Natural killer cell (primary cell): ENCODE results near the gene MYB. TPM values are rescaled to one million over a fixed set of nuclear protein-coding genes. Genes with fewer than 3 reads are reported as not detected.

Experiments
- ATAC-seq, 3 donors: fragments of 150-1000 bp in 2 of 3; fragments of 200-7000 bp in 1 of 3; cut with Tn5 transposase; 1 replicate in 1 of 3; 2 replicates in 2 of 3; pipeline ENCODE4 v1.10.0; 2021; ENCODE audit warnings: mild to moderate bottlenecking in 2 of 3, moderate library complexity in 2 of 3
- DNase-seq, 2 donors: peaks; one replicate each; pipeline versions ENCODE4 v3.0.0 to v3.0.0-alpha.2; 2013 to 2021; ENCODE audit warnings: mixed read lengths in 1 of 2
- H3K27ac ChIP-seq: one replicate; pipeline ENCODE4 v1.5.1; 2013; ENCODE audit warnings: mild to moderate bottlenecking, low read length
- H3K27me3 ChIP-seq: one replicate; pipeline ENCODE4 v1.6.1; 2013; ENCODE audit warnings: low read length; ENCODE audit not compliant: control insufficient read depth, insufficient read depth
- H3K36me3 ChIP-seq: one replicate; pipeline ENCODE4 v1.6.1; 2013; ENCODE audit warnings: low read length; ENCODE audit not compliant: control insufficient read depth, insufficient read depth
- H3K4me1 ChIP-seq: one replicate; pipeline ENCODE4 v1.6.1; 2013; ENCODE audit warnings: low read length; ENCODE audit not compliant: control insufficient read depth, insufficient read depth
- H3K4me3 ChIP-seq: one replicate; pipeline ENCODE4 v1.5.1; 2013; ENCODE audit warnings: low read length
- H3K9me3 ChIP-seq: one replicate; pipeline ENCODE4 v1.6.1; 2013; ENCODE audit warnings: low read length; ENCODE audit not compliant: control insufficient read depth, insufficient read depth
- H3K27ac Mint-ChIP-seq, 2 donors: one replicate each; pipeline ENCODE4 v1.8.0; 2022; ENCODE audit warnings: mild to moderate bottlenecking in 2 of 2, mixed read lengths in 2 of 2, moderate library complexity in 1 of 2
- H3K27me3 Mint-ChIP-seq, 2 donors: one replicate each; pipeline ENCODE4 v1.8.0; 2022; ENCODE audit warnings: low read depth in 2 of 2, mixed read lengths in 2 of 2
- H3K36me3 Mint-ChIP-seq: one replicate; pipeline ENCODE4 v1.8.0; 2022; ENCODE audit warnings: mixed read lengths
- H3K4me1 Mint-ChIP-seq, 2 donors: one replicate each; pipeline ENCODE4 v1.8.0; 2022; ENCODE audit warnings: mixed read lengths in 2 of 2
- H3K4me3 Mint-ChIP-seq: one replicate; pipeline ENCODE4 v1.8.0; 2022; ENCODE audit warnings: mild to moderate bottlenecking, moderate library complexity, mixed read lengths
- H3K9me3 Mint-ChIP-seq, 2 donors: one replicate each; pipeline ENCODE4 v1.8.0; 2022; ENCODE audit warnings: mixed read lengths in 2 of 2
- CTCF ChIP-seq: fragments of 200-600 bp; IDR thresholded peaks from one replicate; pipeline ENCODE4 v1.8.0; 2022; ENCODE audit warnings: antibody characterized with exemption
- WGBS: methylation state at CpG from one replicate; pipeline ENCODE4 v1.1.7; 2013; ENCODE audit warnings: missing lambda C conversion rate; ENCODE audit not compliant: insufficient coverage; 5-methylcytosine and 5-hydroxymethylcytosine counted together
- intact Hi-C: fragments of 100-400 bp; cut with micrococcal nuclease; formaldehyde crosslinking; loops from one replicate; pipeline ENCODE4 v1.14.2; 2022
- total RNA-seq, 4 donors: library from RNA; stranded (reverse); fragments of 120-200 nt in 1 of 4; gene quantifications; one replicate each; pipeline versions ENCODE4 v1.2.3 to v1.2.4, GENCODE V29; 2013 to 2022

Gene MYB
- total RNA-seq, 3 donors from 2014 or later (not counting 1 experiment from before 2014, with no cell fraction given): 0.40 to 3.5 (median 1.3) TPM

GRCh38 chr6:135158397-135158796, 22.7 kb upstream of the MYB start:
- WGBS: 60% methylated on average over 2 of the region's 4 CpGs

GRCh38 chr6:135159531-135159930, 21.6 kb upstream of the MYB start:
- Mint-ChIP-seq H3K27ac (no peak overlapping the region), H3K4me1 (peaks cover 7 to 16% of the 10 kb centered on the region in 2 donors), H3K27me3 (peaks cover 3 to 7% of the 10 kb centered on the region in 2 donors), H3K36me3 (no peaks in the 10 kb centered on the region), H3K9me3 (no peaks in the 10 kb centered on the region), H3K4me3 (no peak overlapping the region)
- no peak overlapping the region for H3K4me3 ChIP-seq
- H3K27ac ChIP-seq: no peak overlapping the region
- TF ChIP-seq CTCF: no peak
- intact Hi-C loops: no loop called here
- peaks cover 2% of the 10 kb centered on the region for H3K4me1 ChIP-seq
- no peaks in the 10 kb centered on the region for H3K27me3 ChIP-seq
- WGBS: 50% methylated on average over 2 of the region's 3 CpGs
- H3K9me3 ChIP-seq: no peaks in the 10 kb centered on the region
- ATAC-seq (peak; percentile 49 to 90 (median 65)), DNase-seq (no peak)
- no peaks in the 10 kb centered on the region for H3K36me3 ChIP-seq

More at GRCh38 chr6:135158397-135158796, 22.7 kb upstream of the MYB start:
- Histone ChIP-seq H3K36me3 (no peaks in the 10 kb centered on the region), H3K4me3 (no peak overlapping the region), H3K9me3 (no peaks in the 10 kb centered on the region), H3K27me3 (no peaks in the 10 kb centered on the region), H3K4me1 (peaks cover 2% of the 10 kb centered on the region), H3K27ac (no peak overlapping the region)
- H3K36me3 Mint-ChIP-seq: no peaks in the 10 kb centered on the region
- peaks cover 3 to 7% of the 10 kb centered on the region in 2 donors for H3K27me3 Mint-ChIP-seq
- ATAC-seq (no peak), DNase-seq (no peak)
- H3K4me3 Mint-ChIP-seq: no peak overlapping the region
- TF ChIP-seq CTCF: no peak
- H3K4me1 Mint-ChIP-seq: peaks cover 7 to 16% of the 10 kb centered on the region in 2 donors
- intact Hi-C loops: no loop called here
- H3K9me3 Mint-ChIP-seq: no peaks in the 10 kb centered on the region
- no peak overlapping the region for H3K27ac Mint-ChIP-seq

DNA sequence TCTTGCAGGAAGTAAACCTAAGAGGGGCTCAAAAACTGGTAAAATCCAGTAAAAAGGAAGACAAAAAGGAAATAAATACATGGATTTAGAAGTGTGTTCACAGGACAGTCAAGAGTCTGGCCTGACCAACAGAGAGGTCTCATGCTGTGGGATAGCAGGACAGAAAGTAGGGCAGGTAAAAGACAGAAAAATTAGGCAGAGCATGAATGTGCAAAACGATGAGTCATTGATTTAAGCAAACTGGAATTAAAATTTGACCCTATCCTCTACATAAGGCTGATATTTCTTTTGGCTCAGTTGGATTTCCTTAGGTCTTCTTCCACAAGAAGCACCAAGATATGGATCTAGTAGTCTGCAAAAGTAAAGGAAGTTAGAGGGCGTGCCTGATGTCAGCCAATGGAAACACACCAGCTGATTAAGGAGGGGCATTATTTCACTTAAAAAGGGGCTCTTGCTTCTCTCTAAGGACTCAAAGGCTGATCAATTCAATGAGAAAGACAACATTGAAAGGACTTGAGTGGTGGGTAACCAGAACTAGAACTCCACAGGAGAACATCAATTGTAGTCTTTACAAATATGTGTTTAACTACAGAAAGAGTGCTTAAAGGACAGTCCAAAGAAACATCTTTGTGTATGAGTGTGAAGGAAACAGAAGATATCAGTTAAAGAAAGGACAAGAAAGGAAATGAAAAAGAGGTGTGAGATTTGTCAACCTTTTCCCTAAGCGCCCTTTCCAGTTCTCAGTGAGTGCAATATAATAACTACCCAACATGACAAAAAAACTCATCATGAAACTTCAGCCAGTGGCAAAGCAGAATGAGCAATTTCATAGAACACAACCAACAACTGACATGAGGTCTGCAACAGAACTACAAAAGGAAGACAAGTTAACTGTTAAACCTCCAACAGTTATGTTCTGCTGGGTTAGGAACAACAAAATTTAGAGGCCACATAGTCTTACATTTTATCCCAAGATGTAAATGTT, 19.4 kb upstream of the MYB start:
- DNase-seq (no peak), ATAC-seq (no peak)
- Histone ChIP-seq H3K27ac (no peak overlapping the region), H3K9me3 (no peaks in the 10 kb centered on the region), H3K27me3 (no peaks in the 10 kb centered on the region), H3K4me1 (peaks cover 2% of the 10 kb centered on the region), H3K36me3 (no peaks in the 10 kb centered on the region), H3K4me3 (no peak overlapping the region)
- no peaks in the 10 kb centered on the region for H3K9me3 Mint-ChIP-seq
- H3K4me3 Mint-ChIP-seq: no peak overlapping the region
- peaks cover 7 to 16% of the 10 kb centered on the region in 2 donors for H3K4me1 Mint-ChIP-seq
- no peak for TF ChIP-seq CTCF
- H3K36me3 Mint-ChIP-seq: no peaks in the 10 kb centered on the region
- WGBS: 93% methylated on average over 2 of the region's 3 CpGs
- intact Hi-C loops: no loop called here
- peaks cover 0 to 3% of the 10 kb centered on the region in 2 donors for H3K27me3 Mint-ChIP-seq
- H3K27ac Mint-ChIP-seq: no peak overlapping the region
